Activated naive CD4-positive, alpha-beta T cell treated with anti-CD3 and anti-CD28 coated beads, Interleukin-2, amount 50 U/mL, for 24 hours (primary cell): ENCODE results near the gene PCDH9.
"Not testable (repeated sequence)": the region's sequence is repeated elsewhere in the genome, so short reads cannot be mapped to it uniquely, and the experiment has no call there.

Source experiments
- H3K27ac Mint-ChIP-seq: one replicate; pipeline ENCODE4 v1.8.0; 2021; ENCODE audit warnings: mild to moderate bottlenecking, mixed read lengths
- H3K27me3 Mint-ChIP-seq: one replicate; pipeline ENCODE4 v1.8.0; 2021; ENCODE audit warnings: mixed read lengths
- H3K36me3 Mint-ChIP-seq: one replicate; pipeline ENCODE4 v1.8.0; 2021; ENCODE audit warnings: mixed read lengths
- H3K4me1 Mint-ChIP-seq: one replicate; pipeline ENCODE4 v1.8.0; 2021; ENCODE audit warnings: mixed read lengths
- H3K4me3 Mint-ChIP-seq: one replicate; pipeline ENCODE4 v1.8.0; 2021; ENCODE audit warnings: mild to moderate bottlenecking, mixed read lengths
- H3K9me3 Mint-ChIP-seq: one replicate; pipeline ENCODE4 v1.8.0; 2021; ENCODE audit warnings: mixed read lengths

The PCDH9 gene

DNA sequence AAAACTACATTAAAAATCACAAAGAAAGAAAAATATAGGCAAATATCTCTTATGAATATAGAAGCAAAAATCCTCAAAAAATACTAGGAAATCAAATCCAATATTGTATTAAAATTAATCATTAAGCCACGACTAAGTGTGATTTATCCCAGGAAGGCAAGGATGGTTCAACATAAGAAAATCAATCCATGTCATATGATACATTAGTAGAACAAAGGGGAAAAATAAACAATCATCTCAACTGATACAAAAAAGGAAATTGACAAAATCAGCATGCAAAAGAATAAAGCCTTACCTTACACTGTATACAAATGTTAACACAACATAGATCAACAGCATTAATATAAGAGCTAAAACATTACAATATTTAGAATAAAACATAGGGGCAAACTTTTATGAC lies 933.3 kb downstream of the PCDH9 start:
- peaks cover 9% of the 10 kb centered on the region for H3K9me3 Mint-ChIP-seq
- H3K4me1 Mint-ChIP-seq: no peaks in the 10 kb centered on the region
- no peak overlapping the region for H3K27ac Mint-ChIP-seq
- H3K4me3 Mint-ChIP-seq: no peak overlapping the region
- H3K36me3 Mint-ChIP-seq: no peaks in the 10 kb centered on the region
- H3K27me3 Mint-ChIP-seq: no peaks in the 10 kb centered on the region

DNA sequence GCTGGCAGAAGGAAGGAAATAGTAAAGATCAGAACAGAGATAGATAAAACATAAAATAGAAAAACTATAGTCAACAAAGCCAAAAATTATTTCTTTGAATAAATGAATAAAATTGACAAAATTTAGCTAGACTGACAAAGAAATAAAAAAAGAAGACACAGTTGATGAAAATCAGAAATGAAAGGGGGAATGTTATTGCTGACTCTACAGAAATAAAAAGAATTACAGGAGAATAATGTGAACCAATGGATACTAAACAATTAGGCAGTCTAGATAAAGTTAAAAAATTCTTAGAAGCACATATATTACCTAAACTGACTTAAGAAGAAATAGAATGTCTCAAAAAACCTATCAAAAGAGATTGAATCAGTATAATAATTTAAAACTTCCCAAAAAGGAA lies 933.8 kb downstream of the PCDH9 start:
- Mint-ChIP-seq H3K4me3 (no peak overlapping the region), H3K4me1 (no peaks in the 10 kb centered on the region), H3K9me3 (peaks cover 9% of the 10 kb centered on the region), H3K27me3 (no peaks in the 10 kb centered on the region), H3K27ac (no peak overlapping the region), H3K36me3 (no peaks in the 10 kb centered on the region)

DNA sequence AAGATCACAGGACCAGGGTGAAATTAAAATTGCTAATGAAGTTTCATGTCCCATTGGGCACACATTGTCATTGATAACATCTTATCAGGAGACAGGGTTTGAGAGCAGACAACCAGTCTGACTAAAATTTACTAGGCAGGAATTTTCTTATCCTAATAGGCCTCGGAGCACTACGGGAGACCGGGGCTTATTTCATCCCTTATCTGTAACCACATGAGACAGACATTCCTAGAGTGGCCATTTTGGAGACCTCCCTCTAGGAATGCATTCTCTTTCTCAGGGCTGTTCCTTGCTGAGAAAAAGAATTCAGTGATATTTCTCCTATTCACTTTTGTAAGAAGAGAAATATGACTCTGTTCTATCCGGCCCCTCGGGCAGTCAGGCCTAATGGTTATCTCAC lies 943.3 kb downstream of the PCDH9 start:
- not testable (repeated sequence) for H3K36me3 Mint-ChIP-seq, H3K4me1 Mint-ChIP-seq, H3K27me3 Mint-ChIP-seq, H3K27ac Mint-ChIP-seq, H3K4me3 Mint-ChIP-seq
- peaks cover 23% of the 10 kb centered on the region for H3K9me3 Mint-ChIP-seq

DNA sequence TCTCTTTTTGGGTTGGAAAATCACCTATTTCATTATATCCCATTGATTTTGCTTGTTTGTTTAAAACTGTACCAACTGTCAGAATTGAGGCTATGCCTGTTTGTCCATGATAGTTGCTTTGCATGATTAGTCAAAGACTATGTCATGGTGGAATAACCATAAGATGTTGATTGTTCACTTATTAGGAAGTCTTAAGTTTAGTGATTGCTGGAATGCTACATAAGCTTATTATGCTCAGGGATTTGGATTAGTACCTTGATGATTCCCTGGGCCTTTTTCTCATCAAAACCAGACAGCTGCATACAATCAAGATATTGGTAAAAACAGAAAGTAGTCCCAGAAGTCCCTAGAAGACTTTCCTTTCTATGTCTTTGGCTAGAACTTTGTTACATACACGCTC lies 954.7 kb downstream of the PCDH9 start:
- H3K9me3 Mint-ChIP-seq: peaks cover 7% of the 10 kb centered on the region
- H3K27ac Mint-ChIP-seq: no peak overlapping the region
- no peaks in the 10 kb centered on the region for H3K36me3 Mint-ChIP-seq
- H3K4me1 Mint-ChIP-seq: no peaks in the 10 kb centered on the region
- H3K4me3 Mint-ChIP-seq: no peak overlapping the region
- no peaks in the 10 kb centered on the region for H3K27me3 Mint-ChIP-seq

DNA sequence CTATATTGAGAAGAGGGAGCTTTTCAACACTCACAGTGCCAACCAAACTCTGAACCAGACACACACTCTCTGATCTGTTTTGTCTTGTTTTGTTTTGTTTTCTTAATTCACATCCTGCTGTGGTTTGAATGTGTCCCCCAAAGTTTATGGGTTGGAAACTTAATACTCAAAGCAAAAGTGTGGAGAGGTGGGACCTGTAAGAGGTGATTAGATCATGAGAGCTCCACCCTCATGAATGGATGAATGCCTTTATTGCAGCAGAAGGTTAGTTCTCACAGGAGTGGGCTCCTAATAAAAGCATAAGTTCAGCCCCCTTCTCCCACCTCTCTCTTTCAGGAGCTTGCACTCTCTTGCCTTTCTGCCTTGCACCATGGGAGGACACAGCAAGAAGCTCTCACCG lies 957.1 kb downstream of the PCDH9 start:
- no peak overlapping the region for H3K4me3 Mint-ChIP-seq
- no peaks in the 10 kb centered on the region for H3K4me1 Mint-ChIP-seq
- no peaks in the 10 kb centered on the region for H3K36me3 Mint-ChIP-seq
- H3K27ac Mint-ChIP-seq: no peak overlapping the region
- no peaks in the 10 kb centered on the region for H3K27me3 Mint-ChIP-seq
- peaks cover 4% of the 10 kb centered on the region for H3K9me3 Mint-ChIP-seq

DNA sequence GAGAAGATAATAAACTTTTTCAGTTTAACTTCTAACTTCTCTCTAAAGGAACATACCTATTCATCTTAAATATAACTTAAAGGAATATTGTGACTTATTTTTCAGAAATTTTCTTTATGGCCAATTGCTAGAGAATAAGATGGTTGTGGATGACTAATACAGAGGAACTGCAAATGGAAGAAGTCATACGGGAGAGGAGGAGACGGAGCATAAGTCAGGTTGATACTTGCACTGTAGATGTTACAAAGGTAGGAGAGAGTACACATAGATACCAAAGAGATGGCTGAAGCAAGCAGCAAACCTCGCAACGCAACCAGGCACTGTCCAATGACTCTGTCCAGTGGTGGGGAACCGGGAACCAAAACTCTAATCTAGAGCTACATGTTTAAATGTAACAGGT lies 963.4 kb downstream of the PCDH9 start:
- H3K9me3 Mint-ChIP-seq: peaks cover 4% of the 10 kb centered on the region

DNA sequence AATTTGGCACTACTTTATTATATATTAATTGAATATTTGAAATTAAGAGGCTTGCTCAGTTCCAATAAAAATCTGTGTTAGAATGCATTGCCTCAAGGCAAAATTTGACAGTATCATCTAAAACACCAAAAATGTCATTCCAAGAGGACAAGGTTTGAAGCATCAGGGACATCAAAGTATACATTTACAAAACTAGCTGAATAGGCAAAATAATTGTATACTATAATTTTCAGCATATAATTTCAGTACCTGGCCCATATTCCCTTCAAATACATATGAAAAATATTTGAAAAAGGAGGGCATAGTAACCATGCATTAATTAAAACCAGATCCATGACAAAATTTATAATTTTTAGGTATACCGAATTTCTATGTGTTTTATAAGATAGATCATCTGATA lies 963.8 kb downstream of the PCDH9 start:
- Mint-ChIP-seq H3K4me1 (no peaks in the 10 kb centered on the region), H3K27me3 (no peaks in the 10 kb centered on the region), H3K27ac (no peak overlapping the region), H3K4me3 (no peak overlapping the region), H3K9me3 (peaks cover 4% of the 10 kb centered on the region), H3K36me3 (no peaks in the 10 kb centered on the region)

More for the DNA sequence above, 963.4 kb downstream of the PCDH9 start:
- no peak overlapping the region for H3K4me3 Mint-ChIP-seq
- no peaks in the 10 kb centered on the region for H3K36me3 Mint-ChIP-seq
- no peak overlapping the region for H3K27ac Mint-ChIP-seq
- H3K27me3 Mint-ChIP-seq: no peaks in the 10 kb centered on the region
- H3K4me1 Mint-ChIP-seq: no peaks in the 10 kb centered on the region

DNA sequence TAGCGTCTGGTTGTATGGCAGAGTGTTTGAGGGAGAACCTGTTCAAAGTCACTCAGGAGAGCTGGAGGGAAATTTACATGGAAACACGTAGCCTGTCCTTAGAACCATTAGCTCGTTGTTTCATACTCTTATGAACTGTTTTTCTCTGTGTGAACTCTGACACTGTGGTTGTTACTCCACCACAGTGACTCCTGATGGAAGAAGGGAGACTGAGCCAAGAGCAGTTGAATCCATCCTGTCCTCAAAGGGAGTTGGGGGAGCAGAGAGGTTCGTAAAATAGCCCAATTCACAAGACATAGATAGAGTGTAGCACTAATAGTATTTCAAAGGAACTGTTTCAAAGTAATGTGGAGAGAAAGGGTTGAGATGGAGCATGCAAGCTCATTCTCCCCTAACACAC lies 964.8 kb downstream of the PCDH9 start:
- no peaks in the 10 kb centered on the region for H3K36me3 Mint-ChIP-seq
- no peak overlapping the region for H3K4me3 Mint-ChIP-seq
- H3K9me3 Mint-ChIP-seq: peaks cover 4% of the 10 kb centered on the region
- H3K4me1 Mint-ChIP-seq: no peaks in the 10 kb centered on the region
- no peak overlapping the region for H3K27ac Mint-ChIP-seq
- H3K27me3 Mint-ChIP-seq: no peaks in the 10 kb centered on the region

DNA sequence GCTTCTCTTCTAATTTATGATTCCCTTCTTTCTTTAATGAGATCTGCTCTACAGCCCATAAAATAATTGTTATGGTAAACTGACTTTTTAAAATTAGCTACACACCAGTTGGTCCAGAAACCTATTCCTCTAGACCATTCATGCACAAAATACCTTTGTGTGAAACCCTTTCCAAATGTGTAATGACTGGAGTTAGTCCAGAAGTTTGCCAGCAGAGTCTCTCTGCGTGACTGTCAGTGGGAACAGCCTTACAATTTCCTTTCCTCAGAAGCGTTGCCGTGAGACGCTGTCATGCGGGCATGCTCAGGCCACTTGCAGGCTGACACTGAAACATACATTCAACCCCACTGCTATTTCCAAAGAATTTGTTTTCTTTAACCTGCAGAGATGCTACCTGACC lies 965.2 kb downstream of the PCDH9 start:
- no peaks in the 10 kb centered on the region for H3K4me1 Mint-ChIP-seq
- H3K4me3 Mint-ChIP-seq: no peak overlapping the region
- H3K27me3 Mint-ChIP-seq: no peaks in the 10 kb centered on the region
- H3K36me3 Mint-ChIP-seq: no peaks in the 10 kb centered on the region
- H3K9me3 Mint-ChIP-seq: peaks cover 4% of the 10 kb centered on the region
- no peak overlapping the region for H3K27ac Mint-ChIP-seq

DNA sequence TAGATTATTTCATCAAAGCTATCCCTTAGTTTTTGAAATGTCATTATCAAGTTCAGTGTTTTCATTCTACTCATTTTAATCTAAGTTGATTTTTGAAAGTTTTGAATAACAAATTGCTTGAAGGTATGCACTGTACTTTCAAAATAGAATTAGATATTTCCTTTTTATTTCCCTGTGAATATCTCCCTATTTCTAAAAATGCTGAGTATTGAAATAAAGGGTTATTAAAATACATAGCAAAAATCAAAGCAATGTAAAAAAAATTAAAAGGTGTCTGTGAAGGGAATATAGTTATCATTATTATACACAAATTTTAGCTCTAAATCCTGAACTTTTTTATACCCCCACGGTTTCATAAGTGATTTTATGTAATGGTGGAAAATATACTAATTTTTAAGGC lies 967.8 kb downstream of the PCDH9 start:
- no peak overlapping the region for H3K4me3 Mint-ChIP-seq
- no peaks in the 10 kb centered on the region for H3K36me3 Mint-ChIP-seq
- peaks cover 4% of the 10 kb centered on the region for H3K9me3 Mint-ChIP-seq
- no peaks in the 10 kb centered on the region for H3K4me1 Mint-ChIP-seq
- H3K27me3 Mint-ChIP-seq: no peaks in the 10 kb centered on the region
- H3K27ac Mint-ChIP-seq: no peak overlapping the region

DNA sequence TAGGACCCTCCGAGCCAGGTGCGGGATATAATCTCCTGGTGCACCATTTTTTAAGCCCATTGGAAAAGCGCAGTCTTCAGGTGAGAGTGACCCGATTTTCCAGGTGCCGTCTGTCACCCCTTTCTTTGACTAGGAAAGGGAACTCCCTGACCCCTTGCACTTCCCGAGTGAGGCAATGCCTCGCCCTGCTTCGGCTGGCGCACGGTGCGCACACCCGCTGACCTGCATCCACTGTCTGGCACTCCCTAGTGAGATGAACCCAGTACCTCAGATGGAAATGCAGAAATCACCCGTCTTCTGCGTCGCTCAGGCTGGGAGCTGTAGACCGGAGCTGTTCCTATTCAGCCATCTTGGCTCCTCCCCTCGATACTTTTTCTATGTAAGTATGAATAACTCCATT lies 970.7 kb downstream of the PCDH9 start:
- H3K27me3 Mint-ChIP-seq, H3K27ac Mint-ChIP-seq, H3K9me3 Mint-ChIP-seq: not testable (repeated sequence)

More for the DNA sequence above, 970.7 kb downstream of the PCDH9 start:
- not testable (repeated sequence) for H3K4me1 Mint-ChIP-seq, H3K36me3 Mint-ChIP-seq, H3K4me3 Mint-ChIP-seq
